IMR-90 (cell line): ENCODE data around the gene CNOT3. TPM values are rescaled to one million over a fixed set of nuclear protein-coding genes. Genes with fewer than 3 reads are reported as not detected.

Source experiments
- ATAC-seq: fragments of 200-7000 bp; cut with Tn5 transposase; 2 replicates; pipeline ENCODE4 v1.9.1; 2020; ENCODE audit warnings: low read depth, mild to moderate bottlenecking, moderate library complexity
- BruUV-seq: library from RNA; stranded (reverse); fragments of 400-500 nt; replicated peaks from 2 replicates; lab custom pipeline; 2021; lab: Mats Ljungman, UMichigan
- CTCF ChIA-PET: fragments of 300-600 bp; formaldehyde crosslinking; extraction: SDS; loops from one replicate; lab custom pipeline; 2021; ENCODE audit warnings: antibody characterized with exemption; lab: Yijun Ruan, JAX
- POLR2A ChIA-PET: fragments of 300-600 bp; sonication (Branson Sonifier 250); formaldehyde crosslinking; loops from one replicate; lab custom pipeline; 2022; ENCODE audit warnings: antibody characterized with exemption; ENCODE audit not compliant: unreplicated experiment; lab: Charles Lee
- DNase-seq: peaks from one replicate; pipeline ENCODE4 v3.0.0; 2013
- H2AFZ ChIP-seq: replicated peaks from 2 replicates; pipeline ENCODE3; 2013; ENCODE audit warnings: low read length, mild to moderate bottlenecking; ENCODE audit not compliant: poor library complexity
- H2AK5ac ChIP-seq: 2 replicates; pipeline ENCODE4 v1.6.1; 2013; ENCODE audit warnings: low read depth, low read length, inconsistent platforms
- H2AK9ac ChIP-seq: replicated peaks from 2 replicates; pipeline ENCODE3; 2013; ENCODE audit warnings: mild to moderate bottlenecking, low read depth, low read length, moderate library complexity; ENCODE audit not compliant: poor library complexity
- H2BK120ac ChIP-seq: 2 replicates; pipeline ENCODE4 v1.6.1; 2013; ENCODE audit warnings: low read depth, low read length, inconsistent platforms
- H2BK15ac ChIP-seq: 3 replicates; pipeline ENCODE4 v1.6.1; 2013; ENCODE audit warnings: low read depth, low read length, inconsistent platforms
- H2BK20ac ChIP-seq: 2 replicates; pipeline ENCODE4 v1.6.1; 2013; ENCODE audit warnings: low read depth, mild to moderate bottlenecking, inconsistent platforms, low read length, moderate library complexity
- H2BK5ac ChIP-seq: 2 replicates; pipeline ENCODE4 v1.6.1; 2013; ENCODE audit warnings: mild to moderate bottlenecking, low read depth, low read length, inconsistent platforms; ENCODE audit not compliant: poor library complexity, severe bottlenecking
- H3K14ac ChIP-seq: replicated peaks from 2 replicates; pipeline ENCODE4 v1.6.1; 2013; ENCODE audit warnings: low read depth, low read length, inconsistent platforms
- H3K18ac ChIP-seq: 2 replicates; pipeline ENCODE4 v1.6.1; 2013; ENCODE audit warnings: low read depth, low read length, control low read depth
- H3K23ac ChIP-seq: 2 replicates; pipeline ENCODE4 v1.6.1; 2013; ENCODE audit warnings: low read depth, low read length, inconsistent platforms
- H3K27ac ChIP-seq: 2 replicates; pipeline ENCODE4 v1.5.1; 2013; ENCODE audit warnings: mild to moderate bottlenecking, control low read depth, low read length; ENCODE audit not compliant: insufficient read depth
- H3K27me3 ChIP-seq: 2 replicates; pipeline ENCODE4 v1.6.1; 2013; ENCODE audit warnings: low read length; ENCODE audit not compliant: control insufficient read depth, insufficient read depth
- H3K36me3 ChIP-seq: 2 replicates; pipeline ENCODE4 v1.6.1; 2013; ENCODE audit warnings: low read length, mixed read lengths; ENCODE audit not compliant: control insufficient read depth, insufficient read depth
- H3K4ac ChIP-seq: 2 replicates; pipeline ENCODE4 v1.6.1; 2013; ENCODE audit warnings: low read depth, low read length, inconsistent platforms
- H3K4me1 ChIP-seq: 2 replicates; pipeline ENCODE4 v1.6.1; 2013; ENCODE audit warnings: low read length, mixed read lengths; ENCODE audit not compliant: control insufficient read depth, insufficient read depth
- H3K4me2 ChIP-seq: 2 replicates; pipeline ENCODE4 v1.6.1; 2013; ENCODE audit warnings: low read depth, mild to moderate bottlenecking, control low read depth, low read length, moderate library complexity
- H3K4me3 ChIP-seq: 2 replicates; pipeline ENCODE4 v1.5.1; 2013; ENCODE audit warnings: low read depth, mild to moderate bottlenecking, control low read depth, low read length, moderate library complexity; ENCODE audit not compliant: insufficient read depth
- H3K56ac ChIP-seq: 2 replicates; pipeline ENCODE4 v1.6.1; 2013; ENCODE audit warnings: low read length, inconsistent platforms; ENCODE audit not compliant: insufficient read depth; ENCODE audit errors: extremely low read depth
- H3K79me1 ChIP-seq, 2 experiments: 2 replicates each; pipeline ENCODE4 v1.6.1; 2013; ENCODE audit warnings: low read length in 2 of 2, inconsistent platforms in 1 of 2, low read depth in 1 of 2
- H3K9ac ChIP-seq: 2 replicates; pipeline ENCODE4 v1.6.1; 2013; ENCODE audit warnings: low read depth, low read length, control low read depth
- H3K9me1 ChIP-seq: 2 replicates; pipeline ENCODE4 v1.6.1; 2013; ENCODE audit warnings: low read length, inconsistent platforms; ENCODE audit not compliant: insufficient read depth
- H3K9me3 ChIP-seq: 2 replicates; pipeline ENCODE4 v1.6.1; 2013; ENCODE audit warnings: low read length; ENCODE audit not compliant: control insufficient read depth, insufficient read depth
- H4K20me1 ChIP-seq: 2 replicates; pipeline ENCODE4 v1.6.1; 2013; ENCODE audit warnings: low read length, inconsistent platforms; ENCODE audit not compliant: insufficient read depth
- H4K5ac ChIP-seq: 2 replicates; pipeline ENCODE4 v1.6.1; 2013; ENCODE audit warnings: mild to moderate bottlenecking, low read depth, low read length, control low read depth
- H4K8ac ChIP-seq, 2 experiments: 2 replicates each; pipeline ENCODE4 v1.6.1; 2013; ENCODE audit warnings: low read depth in 2 of 2, low read length in 2 of 2, control low read depth in 1 of 2, inconsistent platforms in 1 of 2
- H4K91ac ChIP-seq: 2 replicates; pipeline ENCODE4 v1.6.1; 2013; ENCODE audit warnings: low read depth, low read length, inconsistent platforms; ENCODE audit not compliant: insufficient read depth
- CEBPB ChIP-seq: IDR thresholded peaks from 2 replicates; pipeline ENCODE4 v1.6.1; 2012; ENCODE audit warnings: low read depth, low read length, improper control_type of control experiment
- CTCF ChIP-seq: conservative IDR thresholded peaks from 2 replicates; pipeline ENCODE4 v1.5.1; 2012; ENCODE audit warnings: mild to moderate bottlenecking, low read depth, low read length, improper control_type of control experiment
- MXI1 ChIP-seq: IDR thresholded peaks from 2 replicates; pipeline ENCODE4 v1.6.1; 2012; ENCODE audit warnings: low read depth, mild to moderate bottlenecking, low read length, moderate library complexity, borderline replicate concordance
- WGBS, 2 experiments: methylation state at CpG; one replicate each; pipeline versions ENCODE4 v1.1.5 to v1.1.7; 2013; ENCODE audit warnings: missing lambda C conversion rate in 2 of 2; ENCODE audit not compliant: insufficient read length in 1 of 2; ENCODE audit errors: extremely low coverage in 2 of 2; 5-methylcytosine and 5-hydroxymethylcytosine counted together
- dilution Hi-C: fragments of 300-500 bp; cut with HindIII; formaldehyde crosslinking; loops from one replicate; pipeline ENCODE4 v1.14.3; 2018; ENCODE audit warnings: low sequenced_read_pairs; ENCODE audit not compliant: unreplicated experiment
- in situ Hi-C: fragments of 300-500 bp; cut with MboI; formaldehyde crosslinking; loops from 3 replicates; pipeline ENCODE4 v1.14.3; 2019; ENCODE audit warnings: low sequenced_read_pairs, inconsistent platforms, mixed read lengths
- intact Hi-C: fragments of 100-400 bp; cut with micrococcal nuclease; formaldehyde crosslinking; loops from 2 replicates; pipeline ENCODE4 v1.10.0; 2022
- polyA plus RNA-seq, 3 experiments: library from polyadenylated mRNA; depleted of rRNA; stranded (reverse); fragments of >200 nt; gene quantifications; 2 replicates each; pipeline ENCODE4 v1.2.3, GENCODE V29; 2012; ENCODE audit warnings: low replicate concordance in 1 of 3
- total RNA-seq: library from RNA; depleted of rRNA; stranded (reverse); fragments of >200 nt; gene quantifications from 2 replicates; pipeline ENCODE4 v1.2.3, GENCODE V29; 2012

The CNOT3 gene
- total and polyA plus RNA-seq, 2 of the 4 experiments (the other 2 are of a cell fraction) = 5.4 to 26.7 TPM

GRCh38 chr19:54136086-54136863 is 1.3 kb upstream of the CNOT3 start:
- H4K91ac ChIP-seq = no peak overlapping the region
- H2AFZ ChIP-seq = peak overlapping the region; percentile 90
- TF ChIP-seq CEBPB (no peak), MXI1 (0 out of 2 replicates have a peak, but pooled peaks have one; percentile 49), CTCF (no peak)
- peaks cover 16% of the 10 kb centered on the region for H3K9me1 ChIP-seq
- no peak overlapping the region for H3K4ac ChIP-seq
- peaks cover 32% of the 10 kb centered on the region for H4K20me1 ChIP-seq
- DNase-seq (peak; percentile 16), ATAC-seq (no peak)
- no peak overlapping the region for H2BK20ac ChIP-seq
- H3K27ac ChIP-seq = no peak overlapping the region; the same call in 1 of the 2 replicates
- H2AK9ac ChIP-seq = peak overlapping the region; percentile 78
- no peak overlapping the region for H2AK5ac ChIP-seq
- H3K23ac ChIP-seq = peak overlapping the region; percentile 45
- H3K18ac ChIP-seq = no peak overlapping the region
- H3K79me1 ChIP-seq = peaks cover 0 to 29% of the 10 kb centered on the region in 2 experiments; a peak in 2 of 4 replicates
- H3K14ac ChIP-seq = peak overlapping the region; percentile 1; the same call in 1 of the 2 replicates
- intact Hi-C loops = loop anchor here (2.0 kb wide), 1 partner anchor 21 kb away; the partner anchor contains the start of genes PRPF31 and TFPT
- no peak overlapping the region for H4K5ac ChIP-seq
- in situ Hi-C loops = loop anchor here (25.0 kb wide), 1 partner anchor 1526 kb away; the partner anchor contains the start of gene U2AF2
- H2BK15ac ChIP-seq = no peak overlapping the region
- WGBS, 2 experiments = 7% methylated on average over 3 of the region's 30 CpGs; no CpG with 5 or more reads in 1 of the 2 experiments
- peak overlapping the region; percentile 80 for H3K4me2 ChIP-seq
- POLR2A ChIA-PET = interaction anchor here (1.0 to 1.8 kb wide), 3 partner anchors 22 to 65 kb away, joined by 3 to 5 read pairs (median 5); partner anchors contain the start of genes LENG1 and RPS9
- no peak overlapping the region for H3K56ac ChIP-seq
- peaks cover 14% of the 10 kb centered on the region; the same call in 1 of the 2 replicates for H3K36me3 ChIP-seq
- H4K8ac ChIP-seq = 0 out of 4 replicates have a peak overlapping the region, but pooled peaks of 1 of the 2 experiments have one; percentile 6
- peaks cover 10% of the 10 kb centered on the region for H3K4me1 ChIP-seq
- dilution Hi-C loops = no loop called here
- H3K9me3 ChIP-seq = no peaks in the 10 kb centered on the region
- H2BK120ac ChIP-seq = no peak overlapping the region
- peak overlapping the region; percentile 49 for H3K4me3 ChIP-seq
- CTCF ChIA-PET = interaction anchor here (0.6 kb wide), 1 partner anchor 1517 kb away, joined by 3 read pairs; no protein-coding TSS in a partner anchor
- no peak overlapping the region for H2BK5ac ChIP-seq
- BruUV-seq = no TSS peak
- H3K9ac ChIP-seq = peak overlapping the region; percentile 38; the same call in 1 of the 2 replicates
- H3K27me3 ChIP-seq = no peaks in the 10 kb centered on the region
